ENCODE measurements around the gene DPP10.

DNA sequence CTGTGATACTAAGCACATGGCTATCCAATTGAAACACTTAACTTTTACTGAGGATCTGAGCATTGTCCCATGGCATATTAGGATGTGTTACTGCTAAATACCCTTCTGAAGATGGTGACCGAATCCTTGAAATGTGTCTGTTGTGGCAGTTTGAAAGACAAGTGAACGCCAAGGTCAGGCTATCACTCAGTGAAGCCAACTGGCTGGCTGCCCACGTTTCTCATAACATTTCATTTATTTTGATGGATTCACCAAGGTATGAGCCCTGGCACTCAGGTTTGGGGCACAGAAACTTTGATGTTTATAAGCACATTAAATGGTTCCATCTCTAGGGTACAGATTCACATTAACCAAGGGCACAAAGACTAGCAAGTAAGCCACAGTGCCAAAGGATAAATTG, 850.3 kb downstream of the DPP10 start:
- TF ChIP-seq, protein P1, sequence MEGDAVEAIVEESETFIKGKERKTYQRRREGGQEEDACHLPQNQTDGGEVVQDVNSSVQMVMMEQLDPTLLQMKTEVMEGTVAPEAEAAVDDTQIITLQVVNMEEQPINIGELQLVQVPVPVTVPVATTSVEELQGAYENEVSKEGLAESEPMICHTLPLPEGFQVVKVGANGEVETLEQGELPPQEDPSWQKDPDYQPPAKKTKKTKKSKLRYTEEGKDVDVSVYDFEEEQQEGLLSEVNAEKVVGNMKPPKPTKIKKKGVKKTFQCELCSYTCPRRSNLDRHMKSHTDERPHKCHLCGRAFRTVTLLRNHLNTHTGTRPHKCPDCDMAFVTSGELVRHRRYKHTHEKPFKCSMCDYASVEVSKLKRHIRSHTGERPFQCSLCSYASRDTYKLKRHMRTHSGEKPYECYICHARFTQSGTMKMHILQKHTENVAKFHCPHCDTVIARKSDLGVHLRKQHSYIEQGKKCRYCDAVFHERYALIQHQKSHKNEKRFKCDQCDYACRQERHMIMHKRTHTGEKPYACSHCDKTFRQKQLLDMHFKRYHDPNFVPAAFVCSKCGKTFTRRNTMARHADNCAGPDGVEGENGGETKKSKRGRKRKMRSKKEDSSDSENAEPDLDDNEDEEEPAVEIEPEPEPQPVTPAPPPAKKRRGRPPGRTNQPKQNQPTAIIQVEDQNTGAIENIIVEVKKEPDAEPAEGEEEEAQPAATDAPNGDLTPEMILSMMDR (IDR thresholded peaks at IDR 0.05; ENCODE audit: low read length): no peak
- TF ChIP-seq EZH2 (IDR thresholded peaks at IDR 0.05; ENCODE audit: borderline replicate concordance, low read length): no peak

All from OCI-LY1 (cell line).